Measurements from ENCODE around the gene KCNIP4.
"Not testable (repeated sequence)": the region's sequence is repeated elsewhere in the genome, so short reads cannot be mapped to it uniquely, and the experiment has no call there.

KCNIP4 gene

DNA sequence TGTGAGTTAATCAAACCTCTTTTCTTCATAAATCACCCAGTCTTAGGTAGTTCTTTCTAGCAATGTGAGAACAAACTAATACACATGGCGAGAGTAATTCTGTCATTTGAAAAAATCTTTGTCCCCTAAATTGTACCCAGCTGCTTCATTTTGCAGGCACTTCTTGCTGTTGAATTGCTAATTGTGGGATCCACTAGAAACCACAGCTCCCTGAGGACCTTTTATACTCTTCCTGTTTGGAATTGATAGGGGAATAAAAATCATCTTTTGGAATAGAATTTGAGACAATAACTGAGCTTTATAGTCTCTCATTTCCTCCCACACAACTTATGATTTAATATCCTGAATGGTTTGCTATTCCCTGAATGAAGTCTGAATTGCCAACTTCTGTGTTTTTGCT is 1078.1 kb downstream of the KCNIP4 start:
- no peak for DNase-seq (ENCODE audit: low read depth, low spot score)

DNA sequence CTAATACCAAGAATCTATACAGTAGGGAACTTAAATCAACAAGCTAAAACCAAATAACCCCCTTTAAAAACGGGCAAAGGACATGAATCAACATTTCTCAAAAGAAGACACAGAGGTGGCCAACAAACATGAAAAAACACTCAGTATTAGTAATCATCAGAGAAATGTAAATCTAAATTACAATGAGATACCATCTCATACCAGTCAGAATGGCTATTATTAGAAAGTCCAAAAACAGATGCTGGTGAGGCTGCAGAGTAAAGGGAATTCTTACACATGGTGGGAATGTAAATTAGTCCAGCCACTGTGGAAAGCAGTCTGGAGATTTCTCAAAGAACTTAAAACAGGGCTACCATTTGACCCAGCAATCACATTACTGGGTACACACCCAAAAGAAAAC is 1080.5 kb downstream of the KCNIP4 start:
- no peak for DNase-seq (ENCODE audit: low read depth, low spot score)

DNA sequence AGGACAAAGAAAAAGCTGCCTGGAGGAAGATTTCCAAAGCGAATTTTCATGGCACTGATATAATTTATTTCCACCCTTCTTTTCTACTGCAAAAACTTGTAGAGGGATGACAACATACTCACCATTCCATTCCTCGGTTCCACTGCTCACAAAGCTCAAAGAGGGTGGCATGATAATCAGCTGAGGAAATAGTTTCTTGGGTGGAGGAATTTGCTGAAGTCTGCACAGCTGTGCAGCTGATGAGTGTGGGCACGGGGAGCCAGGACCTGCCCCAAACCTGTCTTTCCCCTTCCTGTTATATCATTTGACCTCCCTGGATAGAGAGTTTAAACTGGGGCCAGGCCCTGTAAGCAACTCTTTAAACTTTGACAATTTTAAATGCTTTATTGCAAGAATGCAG is 1087.7 kb downstream of the KCNIP4 start:
- DNase-seq (ENCODE audit: low read depth, low spot score) = no peak

DNA sequence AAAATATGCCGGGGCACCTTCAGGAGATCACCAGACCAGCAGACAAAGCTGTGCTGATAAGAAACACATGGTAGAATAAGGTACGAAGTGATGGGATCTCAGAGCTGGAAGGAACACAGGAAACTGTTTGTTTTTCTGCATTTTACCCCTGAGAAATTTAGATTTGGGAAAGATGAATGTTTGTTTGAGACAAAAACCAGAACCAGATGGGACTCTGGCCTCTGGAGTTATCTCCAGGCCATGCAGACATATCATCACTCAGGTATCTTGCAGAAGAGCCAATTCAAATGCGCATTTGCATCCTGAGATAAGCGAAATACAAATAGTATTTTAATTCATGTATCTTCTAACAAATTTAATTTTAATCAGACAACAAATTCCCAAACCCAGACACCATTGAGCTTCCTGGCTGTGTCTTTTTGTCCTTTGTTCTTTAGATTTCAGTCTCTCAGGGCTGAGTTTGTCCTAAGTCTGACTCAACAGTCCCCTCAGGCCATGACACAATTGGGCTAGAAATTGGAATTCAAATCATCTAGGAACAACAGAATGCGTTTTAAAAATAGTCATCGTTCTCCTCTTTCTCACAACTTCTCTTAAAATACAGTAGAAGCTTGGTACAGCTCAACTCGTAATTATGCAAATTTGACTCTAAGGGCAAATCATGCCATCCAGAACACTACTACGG is 1089.3 kb downstream of the KCNIP4 start:
- DNase-seq (ENCODE audit: low read depth, low spot score) = no peak

DNA sequence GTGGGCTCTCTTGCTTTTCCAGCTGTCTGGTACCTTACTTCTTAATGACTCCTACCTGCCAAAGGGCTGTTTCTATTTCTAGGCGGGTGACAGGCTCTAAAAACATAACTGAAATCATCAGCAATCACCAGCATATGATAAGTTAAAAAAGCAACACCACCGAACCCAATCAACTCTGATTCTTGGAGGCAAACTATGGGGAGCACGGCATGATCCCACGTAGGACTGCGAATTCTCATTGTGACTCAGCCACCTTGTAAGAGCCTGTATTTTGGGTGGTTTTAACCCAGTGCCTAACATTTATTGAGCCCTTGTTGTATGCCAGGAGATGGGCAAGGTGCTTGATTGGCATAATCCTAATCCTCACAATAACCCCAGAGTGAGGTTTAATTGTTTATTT is 1091.5 kb downstream of the KCNIP4 start:
- no peak for DNase-seq (ENCODE audit: low read depth, low spot score)

DNA sequence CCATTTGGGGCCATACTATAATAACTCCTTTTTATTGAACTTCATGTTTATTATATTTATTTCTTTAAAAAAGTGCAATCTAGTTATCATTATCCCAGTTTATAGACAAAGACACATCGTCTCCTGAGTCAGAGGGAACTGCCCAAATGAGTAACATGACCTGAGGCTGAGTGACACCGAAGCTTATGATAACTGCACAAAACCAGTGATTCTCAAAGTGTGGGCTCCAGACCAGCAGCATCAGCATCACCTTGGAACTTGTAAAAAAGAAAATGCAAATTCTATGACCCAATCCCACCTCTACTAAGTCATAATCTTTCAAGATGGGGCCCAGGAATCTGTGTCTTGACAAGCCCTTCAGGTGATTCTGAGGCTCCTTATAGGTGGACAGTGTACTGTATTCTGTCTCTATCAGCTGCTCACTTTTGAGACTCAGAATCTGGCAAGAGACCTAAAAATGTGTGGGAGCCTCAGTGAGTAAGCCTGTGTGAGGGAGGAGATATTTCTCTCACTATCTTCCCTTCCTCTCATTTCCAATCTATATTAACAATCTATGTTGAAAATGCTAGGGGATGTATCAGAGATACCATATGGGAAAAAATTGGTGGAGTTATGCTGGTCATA is 1101.3 kb downstream of the KCNIP4 start:
- no peak for DNase-seq (ENCODE audit: low read depth, low spot score)

DNA sequence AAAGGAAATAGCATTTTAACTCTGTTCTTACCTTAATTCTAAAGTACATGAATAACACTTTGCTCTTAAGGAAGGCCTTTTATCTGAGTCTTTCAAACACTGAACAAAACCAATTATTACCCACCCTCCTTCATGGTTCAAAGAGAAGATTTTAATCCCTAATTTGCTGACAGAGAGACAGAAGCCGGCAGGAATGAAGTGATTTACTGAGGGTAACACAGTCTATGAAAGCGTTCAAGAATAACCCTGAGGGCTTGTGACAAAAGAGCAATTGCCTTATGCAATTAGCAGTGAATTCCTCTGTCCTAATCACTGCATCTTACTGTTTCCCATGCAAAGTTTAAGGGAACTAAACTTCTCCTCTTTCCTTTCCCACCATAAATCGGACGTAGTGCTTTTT is 1104.3 kb downstream of the KCNIP4 start:
- no peak for DNase-seq (ENCODE audit: low read depth, low spot score)

DNA sequence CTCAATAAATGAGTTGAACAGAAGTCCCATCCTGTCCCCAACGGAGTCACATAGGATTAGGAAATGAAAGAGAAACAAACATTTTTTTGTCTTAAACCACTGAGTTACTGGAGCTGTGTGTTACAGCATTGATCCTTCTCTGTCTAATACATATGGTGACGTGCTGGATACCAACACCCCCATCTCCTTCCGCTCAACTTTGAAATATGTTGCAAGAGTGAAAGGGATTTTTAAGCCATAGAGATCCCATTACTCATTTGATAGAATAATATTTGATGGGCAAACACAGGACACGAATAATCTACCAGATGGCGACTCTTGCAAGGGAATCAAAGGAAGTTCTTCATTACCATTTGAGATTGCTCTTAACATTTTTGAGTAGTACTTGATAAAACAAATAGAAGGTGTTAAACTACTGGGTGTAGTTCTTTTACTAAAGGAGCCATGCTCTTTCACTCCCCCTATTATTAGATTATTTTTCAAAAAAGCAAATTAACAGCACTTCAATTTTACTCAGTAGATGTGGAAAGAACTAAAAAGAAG is 1107.9 kb downstream of the KCNIP4 start:
- no peak for DNase-seq (ENCODE audit: low read depth, low spot score)

DNA sequence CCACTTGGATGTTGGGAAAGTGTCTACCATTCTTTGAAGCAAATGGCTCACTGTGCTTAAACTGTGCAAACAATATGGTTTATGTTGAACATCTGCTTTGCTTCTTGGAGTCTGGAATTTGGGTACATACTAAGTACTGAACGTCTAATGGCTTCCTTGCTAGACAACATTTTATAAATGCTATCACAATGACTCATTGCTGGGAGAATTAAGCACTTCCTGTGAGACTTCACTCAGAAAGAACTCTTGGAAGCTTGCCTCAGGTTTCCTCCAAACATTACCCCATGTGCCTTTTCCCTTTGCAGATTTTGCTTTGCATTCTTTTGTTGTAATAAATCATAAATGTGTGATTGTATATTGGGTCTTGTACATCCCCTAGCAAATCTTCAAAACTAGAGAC is 1108.6 kb downstream of the KCNIP4 start:
- no peak for DNase-seq (ENCODE audit: low read depth, low spot score)

DNA sequence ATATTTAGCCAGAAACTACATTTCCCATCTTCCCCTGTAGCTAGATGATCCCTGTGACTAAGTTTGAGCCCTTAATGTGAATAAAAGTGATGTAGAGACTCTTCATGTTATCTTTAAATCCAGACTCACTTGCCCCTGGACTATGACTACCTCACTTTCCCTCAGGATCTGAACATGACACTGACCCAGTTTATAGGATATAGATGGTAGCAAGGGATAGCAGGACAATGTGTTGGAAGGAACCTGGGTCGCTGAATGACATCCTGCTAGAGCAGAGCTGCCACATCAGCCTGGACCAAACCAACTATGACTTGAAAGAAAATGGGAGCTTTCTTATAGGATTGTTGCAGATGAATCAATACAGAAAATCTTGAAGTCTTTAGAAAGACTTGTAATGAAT is 1110.1 kb downstream of the KCNIP4 start:
- DNase-seq (ENCODE audit: low read depth, low spot score) = no peak

DNA sequence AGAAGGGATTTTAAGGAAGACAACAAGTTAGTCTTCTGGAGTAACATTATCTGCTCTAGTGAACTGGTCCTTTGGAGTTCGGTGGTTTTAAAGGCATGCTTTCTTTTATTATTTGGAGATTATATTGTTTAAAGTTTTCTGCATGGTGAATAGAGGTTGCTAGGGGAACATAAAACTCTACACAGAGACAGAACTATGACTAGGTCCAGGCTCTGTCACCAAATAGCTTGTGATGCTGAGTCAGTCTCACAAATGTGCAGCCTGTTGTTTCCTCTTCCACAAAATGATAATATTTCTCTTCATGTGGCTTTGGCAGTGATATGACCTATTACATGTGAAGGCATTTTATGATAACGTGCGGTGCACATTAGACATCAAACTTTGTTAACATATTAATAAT is 1115.7 kb downstream of the KCNIP4 start:
- DNase-seq (ENCODE audit: low read depth, low spot score) = no peak

DNA sequence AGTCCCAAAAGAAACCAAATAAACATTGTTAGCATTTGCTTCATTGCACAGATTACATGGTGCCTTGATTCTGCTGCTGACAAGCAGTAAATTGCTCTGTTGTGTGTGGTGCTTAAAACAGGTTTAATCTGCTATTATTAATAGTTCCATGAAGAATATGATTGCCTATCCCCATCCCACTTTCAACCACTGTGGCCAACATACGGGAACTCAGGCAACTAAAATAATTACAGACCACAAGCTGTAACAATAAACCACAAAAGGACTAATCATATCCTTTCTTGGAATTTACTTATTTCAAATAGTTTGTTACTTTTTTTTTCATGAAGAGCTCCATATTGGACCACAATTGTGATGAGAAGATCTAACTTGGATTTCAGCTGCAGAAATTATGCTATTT is 1116.8 kb downstream of the KCNIP4 start:
- no peak for DNase-seq (ENCODE audit: low read depth, low spot score)

DNA sequence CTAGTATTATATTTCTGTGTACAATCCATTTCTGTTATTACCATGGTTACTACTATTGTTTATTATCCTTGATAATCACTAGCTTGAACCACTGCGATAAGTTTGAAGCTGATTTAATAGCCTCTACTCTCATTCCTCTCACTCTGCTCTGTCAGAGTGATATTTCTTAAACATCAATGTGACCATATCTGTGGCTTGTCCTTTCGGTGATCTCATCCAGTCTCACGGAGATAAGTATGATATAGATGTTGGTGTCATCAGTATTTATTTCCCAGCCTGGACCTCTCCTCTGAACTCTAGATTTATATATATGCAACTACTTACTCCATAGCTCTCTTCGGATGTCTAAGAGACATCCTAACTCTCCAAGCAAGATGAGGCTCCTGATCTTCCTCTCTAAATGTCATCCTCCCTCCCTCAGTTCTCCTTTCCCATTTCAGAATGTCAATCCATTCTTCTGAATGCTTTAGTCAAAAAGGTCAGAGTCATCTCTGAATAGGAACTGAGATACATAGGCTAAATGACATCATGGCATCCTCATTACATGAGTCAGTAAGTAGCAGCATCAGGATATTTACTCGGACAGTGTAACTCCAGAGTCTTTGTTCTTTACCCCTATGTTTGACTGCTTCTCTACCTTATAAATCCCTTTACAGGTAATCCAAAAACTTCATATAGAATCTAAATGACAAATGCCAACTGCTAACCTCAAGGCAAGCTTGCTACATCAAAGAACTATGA is 1118.8 kb downstream of the KCNIP4 start:
- DNase-seq (ENCODE audit: low read depth, low spot score) = no peak

DNA sequence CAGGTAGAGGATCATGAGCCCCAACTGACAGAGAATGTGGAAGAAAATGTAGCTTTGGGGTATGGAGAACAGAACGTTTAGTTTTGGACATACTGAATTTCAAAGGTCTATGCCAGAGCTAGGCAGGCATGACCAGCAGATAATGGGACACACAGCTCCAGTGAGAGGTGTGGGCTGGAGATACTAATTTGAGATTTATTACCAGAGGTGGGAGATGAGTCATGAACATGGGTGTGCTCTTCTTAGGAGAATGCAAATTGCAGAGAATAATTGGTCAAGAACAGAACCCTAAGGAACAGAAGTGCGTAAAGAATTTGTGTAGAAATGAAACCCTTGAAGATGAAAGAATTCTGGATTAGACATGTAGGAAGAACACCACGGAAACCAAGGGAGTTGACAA is 1123.1 kb downstream of the KCNIP4 start:
- DNase-seq (ENCODE audit: low read depth, low spot score) = no peak

DNA sequence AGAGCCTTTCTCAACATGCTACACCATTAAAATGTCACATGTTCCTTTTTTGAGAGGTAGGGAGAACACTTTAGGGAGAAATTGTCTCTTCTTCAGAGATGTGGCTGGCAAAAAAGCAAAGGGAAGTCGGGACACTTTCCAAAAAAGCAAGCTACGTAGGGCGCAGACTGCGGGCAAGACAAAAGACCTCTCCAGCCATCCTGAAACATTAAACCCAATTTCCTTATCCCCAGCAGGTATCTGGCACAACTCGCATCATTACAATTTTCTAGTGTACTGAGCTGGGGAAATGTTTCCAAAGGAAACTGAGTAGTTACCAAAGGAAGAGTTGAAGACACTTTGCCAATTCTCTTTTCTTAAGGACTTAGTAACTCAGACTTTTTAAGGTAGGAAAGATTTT is 1132.3 kb downstream of the KCNIP4 start:
- no peak for DNase-seq (ENCODE audit: low read depth, low spot score)

DNA sequence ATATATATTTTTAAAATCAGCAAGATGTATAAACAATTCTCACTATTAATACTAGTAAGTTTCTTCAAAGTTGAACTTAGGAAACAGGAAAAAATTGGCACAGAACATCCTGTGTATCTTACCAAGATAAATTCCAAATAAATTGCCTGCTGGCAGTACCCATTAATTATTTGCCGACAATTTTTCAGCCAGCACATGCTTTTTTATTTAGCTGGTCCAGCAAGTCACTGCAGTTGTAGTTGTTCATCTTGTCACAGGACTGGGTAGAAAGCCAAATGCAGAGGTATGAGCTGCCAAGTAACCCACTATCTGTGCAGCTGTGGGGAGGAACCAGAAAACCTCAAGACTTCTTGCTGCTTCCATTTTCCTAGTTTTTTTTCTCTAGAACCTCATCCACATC is 1134.9 kb downstream of the KCNIP4 start:
- no peak for DNase-seq (ENCODE audit: low read depth, low spot score)

DNA sequence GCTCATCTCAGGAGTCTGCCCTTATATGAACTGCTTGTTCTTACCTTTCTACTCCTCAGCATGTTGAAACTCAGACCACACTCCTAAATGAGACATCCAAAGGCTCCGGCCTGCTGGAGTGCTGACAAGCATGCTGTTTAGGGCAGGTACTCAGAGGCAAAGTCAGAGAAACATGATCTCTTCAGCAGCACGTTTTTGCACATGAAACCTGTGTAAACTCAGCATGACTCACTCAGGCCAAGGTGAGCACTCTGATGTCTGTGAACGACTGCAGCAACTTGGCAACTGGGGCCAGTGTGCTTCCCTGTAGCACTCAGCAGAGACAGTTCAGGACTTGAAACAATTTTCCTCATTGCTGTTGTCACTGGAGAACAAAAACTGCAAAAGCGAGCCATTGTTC is 1138.8 kb downstream of the KCNIP4 start:
- no peak for DNase-seq (ENCODE audit: low read depth, low spot score)

DNA sequence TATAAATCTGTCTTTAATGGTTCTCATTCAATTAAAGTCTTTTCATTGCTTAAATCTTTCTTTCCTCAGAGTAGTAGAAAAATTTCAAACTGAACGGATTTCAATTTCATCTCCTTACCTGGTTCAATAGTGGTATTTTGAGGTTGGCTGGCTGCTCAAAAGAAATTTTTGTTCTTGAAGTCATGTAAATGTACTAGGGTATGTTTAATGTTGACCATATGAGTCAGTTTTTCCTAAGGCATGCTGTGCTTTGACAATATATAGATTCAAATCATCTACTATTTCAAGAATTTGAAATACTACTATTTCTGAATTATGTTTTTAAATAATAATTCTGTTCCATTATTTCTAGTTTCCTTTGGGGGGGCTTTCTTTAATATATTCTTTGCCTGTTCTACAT is 1142.9 kb downstream of the KCNIP4 start:
- DNase-seq (ENCODE audit: low read depth, low spot score) = no peak

DNA sequence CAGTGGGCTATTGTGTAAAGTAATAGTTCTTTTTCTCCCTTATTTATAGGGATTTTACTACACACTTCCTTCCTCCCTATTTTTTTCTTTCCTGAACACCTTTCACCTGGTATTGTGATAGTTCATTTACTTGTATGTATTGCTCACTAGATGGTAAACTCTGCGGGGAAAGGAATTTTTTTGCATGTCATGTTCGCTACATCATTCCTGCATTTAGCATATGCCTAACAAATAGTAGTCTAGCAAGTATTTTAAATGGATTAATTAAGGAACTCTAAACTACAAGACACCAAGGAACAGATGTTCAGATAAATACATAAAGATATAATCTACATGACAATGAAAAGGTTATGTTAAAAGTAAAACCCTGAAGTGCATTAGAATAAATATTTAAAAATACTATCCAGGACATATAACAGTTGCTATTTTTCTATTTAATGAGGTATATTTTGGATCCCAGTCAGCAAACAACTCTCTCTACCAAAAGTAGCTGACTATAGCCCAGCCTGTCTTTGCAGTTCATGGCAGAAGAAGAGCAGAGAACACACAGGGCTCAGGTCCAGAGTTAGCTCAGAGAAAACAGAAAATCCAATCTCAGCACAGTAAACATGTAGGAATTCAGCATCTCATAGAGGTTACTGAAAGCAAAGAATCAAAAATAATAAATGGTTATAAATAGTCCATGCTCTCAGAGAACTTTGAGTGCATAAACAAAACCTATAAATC is 1160.5 kb downstream of the KCNIP4 start:
- DNase-seq (ENCODE audit: low read depth, low spot score) = no peak

DNA sequence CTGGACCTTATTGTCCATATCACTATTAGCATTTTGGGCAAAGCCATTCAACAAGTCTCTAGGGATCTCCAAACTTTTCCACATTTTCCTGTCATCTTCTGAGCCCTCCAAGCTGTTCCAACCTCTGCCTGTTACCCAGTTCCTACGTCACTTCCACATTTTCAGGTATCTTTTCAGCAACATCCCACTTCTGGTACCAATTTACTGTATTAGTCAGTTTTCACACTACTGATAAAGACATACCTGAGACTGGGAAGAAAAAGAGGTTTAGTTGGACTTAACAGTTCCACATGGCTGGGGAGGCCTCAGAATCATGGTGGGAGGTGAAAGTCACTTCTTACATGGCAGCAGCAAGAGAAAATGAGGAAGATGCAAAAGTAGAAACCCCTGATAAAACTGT is 1165.4 kb downstream of the KCNIP4 start:
- not testable (repeated sequence) for DNase-seq (ENCODE audit: low read depth, low spot score)

DNA sequence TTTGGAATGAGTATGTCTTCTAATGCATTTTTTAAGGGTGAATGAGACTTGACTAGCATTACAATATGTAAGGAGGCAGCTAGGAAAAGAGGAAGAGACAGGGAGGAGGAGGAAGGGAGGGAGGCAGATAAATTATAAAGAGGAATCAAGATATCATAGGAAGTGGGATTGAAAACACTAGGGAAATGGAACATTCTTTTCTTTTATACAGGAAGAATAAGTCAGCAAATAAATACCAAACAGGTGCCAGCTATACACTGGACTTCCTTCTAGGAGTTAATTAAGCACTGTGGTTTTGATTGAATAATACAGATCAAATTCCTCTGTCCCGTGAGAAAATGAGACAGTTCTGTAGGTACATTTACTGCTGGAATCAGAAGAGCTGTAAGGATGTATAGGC is 1169.7 kb downstream of the KCNIP4 start:
- DNase-seq (ENCODE audit: low read depth, low spot score) = no peak
